Measurements from ENCODE around the gene LENEP. TPM values are rescaled to one million over a fixed set of nuclear protein-coding genes. Genes with fewer than 3 reads are reported as not detected.

LENEP gene
- total RNA-seq, 2 experiments from 2014 or later, result 1.1 to 1.9 TPM

GRCh38 chr1:154962795-154963330 lies 30.5 kb upstream of the LENEP start:
- Mint-ChIP-seq H3K36me3 (peaks cover 14% of the 10 kb centered on the region), H3K27me3 (no peaks in the 10 kb centered on the region), H3K4me1 (peaks cover 21% of the 10 kb centered on the region), H3K27ac (peak overlapping the region; percentile 62), H3K4me3 (peak overlapping the region; percentile 90), H3K9me3 (no peaks in the 10 kb centered on the region)
- POLR2A ChIA-PET, result interaction anchor here (1.4 to 3.4 kb wide), 5 partner anchors 7 to 26 kb away, joined by 3 to 43 read pairs (median 12); partner anchors contain the start of genes CKS1B, PBXIP1 and PMVK
- DNase-seq (no peak), ATAC-seq (ENCODE audit: low read depth) (no peak)

DNA sequence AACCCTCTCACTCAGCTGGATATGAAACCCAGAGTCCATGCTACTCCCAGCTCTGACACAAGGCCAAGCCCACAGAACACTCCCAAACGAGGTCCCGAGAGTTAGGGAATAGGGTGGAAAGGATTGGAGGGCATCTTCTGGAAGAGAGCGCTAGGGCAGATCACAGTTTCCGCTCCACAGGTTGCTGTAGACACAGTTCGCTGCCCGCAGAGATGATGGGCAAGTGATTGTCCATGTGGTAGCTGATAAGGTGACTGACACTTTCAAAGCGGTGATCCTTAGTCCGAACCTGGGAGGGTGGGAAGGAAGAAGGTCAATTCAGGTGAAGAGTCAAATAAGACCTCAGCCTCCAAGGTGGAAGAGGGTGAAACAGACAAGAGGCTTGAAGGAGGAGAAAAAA lies 29.7 kb upstream of the LENEP start:
- H3K4me1 Mint-ChIP-seq, result peaks cover 25% of the 10 kb centered on the region
- no peak for DNase-seq
- H3K36me3 Mint-ChIP-seq, result peaks cover 16% of the 10 kb centered on the region
- POLR2A ChIA-PET, result interaction anchor here (2.9 to 3.4 kb wide), 2 partner anchors 8 to 11 kb away, joined by 10 to 43 read pairs; partner anchors contain the start of genes CKS1B and PBXIP1
- no peaks in the 10 kb centered on the region for H3K9me3 Mint-ChIP-seq
- no peak overlapping the region for H3K4me3 Mint-ChIP-seq
- peak overlapping the region; percentile 62 for H3K27ac Mint-ChIP-seq
- no peak for ATAC-seq (ENCODE audit: low read depth)
- no peaks in the 10 kb centered on the region for H3K27me3 Mint-ChIP-seq

DNA sequence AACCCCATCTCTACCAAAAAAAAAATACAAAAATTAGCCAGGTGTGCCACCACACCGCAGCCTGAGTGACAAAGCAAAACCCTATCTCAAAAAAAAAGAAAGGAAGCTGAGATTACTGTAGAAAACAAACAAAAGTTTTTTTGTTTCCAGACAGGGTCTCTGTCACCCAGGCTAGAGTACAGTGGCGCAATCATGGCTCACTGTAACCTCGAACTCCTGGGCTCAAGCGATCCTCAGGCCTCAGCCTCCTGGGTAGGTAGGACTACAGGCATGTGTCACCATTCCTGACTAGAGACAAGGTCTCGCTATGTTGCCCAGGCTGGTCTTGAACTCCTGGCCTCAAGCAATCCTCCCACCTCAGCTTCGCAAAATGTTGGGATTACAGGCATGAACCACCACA lies 29.0 kb upstream of the LENEP start:
- peaks cover 21% of the 10 kb centered on the region for H3K36me3 Mint-ChIP-seq
- POLR2A ChIA-PET, result interaction anchor here (1.1 to 2.9 kb wide), 2 partner anchors 9 to 10 kb away, joined by 5 to 10 read pairs; partner anchors contain the start of genes CKS1B and PBXIP1
- peaks cover 30% of the 10 kb centered on the region for H3K4me1 Mint-ChIP-seq
- no peak overlapping the region for H3K4me3 Mint-ChIP-seq
- H3K27ac Mint-ChIP-seq, result no peak overlapping the region
- H3K27me3 Mint-ChIP-seq, result no peaks in the 10 kb centered on the region
- DNase-seq (no peak), ATAC-seq (ENCODE audit: low read depth) (no peak)
- H3K9me3 Mint-ChIP-seq, result no peaks in the 10 kb centered on the region

- Mint-ChIP-seq H3K27ac (no peak overlapping the region), H3K36me3 (peaks cover 18% of the 10 kb centered on the region), H3K4me3 (no peak overlapping the region), H3K9me3 (no peaks in the 10 kb centered on the region), H3K4me1 (peaks cover 32% of the 10 kb centered on the region), H3K27me3 (no peaks in the 10 kb centered on the region)
- DNase-seq, result no peak
- ATAC-seq (ENCODE audit: low read depth), result no peak
- POLR2A ChIA-PET, result interaction anchor here (1.2 to 2.9 kb wide), 3 partner anchors 10 to 28 kb away, joined by 3 to 10 read pairs (median 4); partner anchors contain the start of gene PBXIP1
Measured at GRCh38 chr1:154966111-154966510, 27.3 kb upstream of the LENEP start.

DNA sequence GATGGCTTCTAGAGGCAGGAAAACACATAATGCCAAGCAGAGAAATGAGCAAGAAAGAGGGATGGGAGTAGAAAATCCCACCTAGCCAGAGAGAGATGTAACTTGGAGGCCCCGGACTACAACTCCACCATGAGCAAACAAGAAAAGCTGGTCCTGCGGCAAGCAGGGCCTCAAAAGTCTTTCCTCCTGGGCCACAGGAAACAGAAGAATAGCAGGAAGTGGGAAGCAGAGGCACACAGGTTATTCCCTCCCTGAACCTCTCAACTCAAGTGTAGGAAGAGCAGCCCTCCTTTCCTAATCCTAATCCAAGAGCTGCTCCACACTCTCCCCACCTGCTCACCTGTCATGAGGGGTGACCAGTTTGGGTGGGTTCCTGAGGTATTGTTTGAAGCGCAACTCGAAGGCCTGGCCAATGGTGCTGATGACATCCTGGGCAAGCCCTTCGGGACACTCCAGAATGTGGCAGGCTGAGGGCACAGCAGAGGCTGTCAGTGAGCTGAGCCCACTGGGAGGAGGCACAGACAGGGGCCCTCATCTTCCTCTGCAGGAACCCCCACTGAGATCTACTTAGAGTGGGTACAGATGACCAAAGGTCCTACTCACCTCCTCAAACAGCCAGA lies 25.9 kb upstream of the LENEP start:
- Mint-ChIP-seq H3K4me3 (no peak overlapping the region), H3K4me1 (peaks cover 39% of the 10 kb centered on the region), H3K36me3 (peaks cover 22% of the 10 kb centered on the region), H3K27me3 (no peaks in the 10 kb centered on the region), H3K9me3 (no peaks in the 10 kb centered on the region), H3K27ac (no peak overlapping the region)
- ATAC-seq (ENCODE audit: low read depth) (no peak), DNase-seq (no peak)
- POLR2A ChIA-PET, result interaction anchor here (1.6 kb wide), 1 partner anchor 11 kb away, joined by 4 read pairs; the partner anchor contains the start of gene PBXIP1

- DNase-seq (no peak), ATAC-seq (ENCODE audit: low read depth) (no peak)
- Mint-ChIP-seq H3K36me3 (peaks cover 21% of the 10 kb centered on the region), H3K9me3 (no peaks in the 10 kb centered on the region), H3K4me1 (peaks cover 39% of the 10 kb centered on the region), H3K27me3 (no peaks in the 10 kb centered on the region), H3K4me3 (no peak overlapping the region), H3K27ac (peak overlapping the region; percentile 64)
- POLR2A ChIA-PET, result interaction anchor here (1.5 kb wide), 1 partner anchor 17 kb away, joined by 4 read pairs; no protein-coding TSS in a partner anchor
Measured at GRCh38 chr1:154968731-154969130, 24.7 kb upstream of the LENEP start.

GRCh38 chr1:154969246-154969645 lies 24.1 kb upstream of the LENEP start:
- ATAC-seq (ENCODE audit: low read depth), result no peak
- H3K36me3 Mint-ChIP-seq, result peaks cover 19% of the 10 kb centered on the region
- no peak for DNase-seq
- H3K4me3 Mint-ChIP-seq, result no peak overlapping the region
- H3K9me3 Mint-ChIP-seq, result no peaks in the 10 kb centered on the region
- H3K27ac Mint-ChIP-seq, result peak overlapping the region; percentile 64
- peaks cover 36% of the 10 kb centered on the region for H3K4me1 Mint-ChIP-seq
- POLR2A ChIA-PET, result interaction anchor here (1.5 to 1.8 kb wide), 2 partner anchors 14 to 18 kb away, joined by 4 to 7 read pairs; partner anchors contain the start of gene FLAD1
- no peaks in the 10 kb centered on the region for H3K27me3 Mint-ChIP-seq

DNA sequence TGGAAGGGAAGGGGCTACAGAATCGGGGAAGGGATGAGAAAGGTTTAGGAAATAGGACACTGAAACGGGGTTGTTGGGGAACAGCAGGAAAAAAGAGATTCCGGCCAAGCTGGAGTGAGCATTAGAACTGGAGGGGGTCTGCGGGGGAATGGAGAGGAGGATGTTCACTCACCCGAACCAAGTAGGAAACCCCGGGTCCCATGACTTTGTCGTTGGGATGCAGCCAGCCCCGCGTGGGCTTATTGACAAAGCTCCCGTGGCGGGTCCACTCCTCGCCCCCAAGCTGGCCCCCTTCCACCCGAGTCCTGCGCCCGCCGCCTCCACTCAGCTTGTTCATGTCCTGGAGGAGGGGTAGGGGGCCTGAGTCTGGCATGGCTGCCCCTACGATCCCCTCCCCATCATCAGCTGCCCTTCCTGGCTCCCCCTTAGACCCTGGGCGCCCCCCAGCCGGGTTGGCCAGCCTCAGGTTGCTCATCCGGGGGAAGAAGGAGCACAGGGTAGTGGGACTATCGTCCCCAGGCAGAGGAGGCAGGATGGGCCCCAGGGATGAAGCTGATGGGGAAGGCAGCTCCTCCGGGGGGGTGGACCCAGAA lies 23.4 kb upstream of the LENEP start:
- no peak for ATAC-seq (ENCODE audit: low read depth)
- no peak for DNase-seq
- Mint-ChIP-seq H3K27me3 (no peaks in the 10 kb centered on the region), H3K9me3 (no peaks in the 10 kb centered on the region), H3K4me1 (peaks cover 36% of the 10 kb centered on the region), H3K36me3 (peaks cover 19% of the 10 kb centered on the region), H3K4me3 (no peak overlapping the region), H3K27ac (peak overlapping the region; percentile 64)
- POLR2A ChIA-PET, result interaction anchor here (0.6 to 1.8 kb wide), 5 partner anchors 13 to 34 kb away, joined by 3 to 9 read pairs (median 4); partner anchors contain the start of genes FLAD1, PBXIP1 and PMVK

- no peak for DNase-seq
- peak within 1 kb of the TSS; percentile 64 for H3K27ac Mint-ChIP-seq
- H3K4me3 Mint-ChIP-seq, result peak within 1 kb of the TSS; percentile 18
Measured at GRCh38 chr1:154970631-154971340, 22.6 kb upstream of the LENEP start, which contains the start of gene SHC1. TSS of gene SHC1 (minus strand) at chr1:154970747. CDS start at chr1:154970526, 221 bp downstream.

DNA sequence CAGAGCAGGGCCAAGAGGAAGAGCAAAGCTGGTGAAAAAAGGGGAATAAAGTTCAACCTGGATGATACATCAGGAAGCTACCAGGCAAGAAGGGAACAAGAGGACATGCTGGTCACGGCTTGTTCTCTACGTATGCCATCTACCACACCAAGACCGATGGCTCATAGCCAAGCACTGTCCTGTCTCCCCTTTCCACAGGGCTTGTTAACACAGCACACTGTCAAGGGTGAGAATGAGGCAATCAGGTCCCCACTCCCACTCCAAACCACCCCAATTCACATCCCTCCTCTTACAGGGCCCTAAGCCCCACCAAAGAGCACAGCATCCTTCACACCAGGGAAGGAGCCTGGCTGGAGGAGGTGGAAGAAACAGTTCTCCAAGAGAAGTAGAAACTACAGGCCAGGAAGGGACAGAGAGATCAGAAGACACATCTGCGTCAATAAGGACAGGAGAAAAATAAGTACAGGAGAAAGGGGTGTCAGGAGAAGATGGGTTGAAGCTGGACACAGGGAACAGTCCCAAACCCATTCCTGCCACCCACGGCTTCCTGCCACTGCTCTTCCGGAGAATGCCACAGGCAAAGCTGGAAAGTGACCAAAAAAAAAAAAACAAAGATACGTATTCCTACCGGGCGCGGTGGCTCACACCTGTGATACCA lies 21.9 kb upstream of the LENEP start:
- Mint-ChIP-seq H3K9me3 (no peaks in the 10 kb centered on the region), H3K27me3 (no peaks in the 10 kb centered on the region), H3K36me3 (peaks cover 19% of the 10 kb centered on the region), H3K4me3 (no peak overlapping the region), H3K27ac (peak overlapping the region; percentile 59), H3K4me1 (peaks cover 37% of the 10 kb centered on the region)
- DNase-seq, result no peak
- ATAC-seq (ENCODE audit: low read depth), result no peak
- POLR2A ChIA-PET, result interaction anchor here (0.7 to 1.8 kb wide), 6 partner anchors 11 to 79 kb away, joined by 3 to 9 read pairs (median 4); partner anchors contain the start of genes PBXIP1 and PMVK

More at GRCh38 chr1:154970631-154971340, 22.6 kb upstream of the LENEP start, which contains the start of gene SHC1:
- Mint-ChIP-seq H3K4me1 (peaks cover 34% of the 10 kb centered on the region), H3K9me3 (no peaks in the 10 kb centered on the region), H3K27me3 (no peaks in the 10 kb centered on the region), H3K36me3 (peaks cover 19% of the 10 kb centered on the region)
- ATAC-seq (ENCODE audit: low read depth), result no peak
- POLR2A ChIA-PET, result interaction anchor here (0.6 to 1.8 kb wide), 6 partner anchors 11 to 80 kb away, joined by 3 to 9 read pairs (median 5); partner anchors contain the start of genes FLAD1, PBXIP1 and PMVK

DNA sequence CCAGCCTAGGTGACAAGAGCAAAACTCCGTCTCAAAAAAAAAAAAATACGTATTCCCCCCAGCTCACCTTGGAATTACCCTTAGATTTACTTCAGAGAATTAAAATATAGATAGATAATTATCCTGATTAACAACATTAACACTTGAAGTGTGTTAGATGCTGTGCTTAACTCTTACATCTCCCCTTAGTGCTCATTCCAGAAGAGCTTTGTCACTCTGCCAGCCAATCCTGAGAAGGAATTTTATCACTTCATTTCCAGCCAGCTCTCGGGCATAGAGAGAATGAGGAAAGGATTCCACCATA lies 21.2 kb upstream of the LENEP start:
- ATAC-seq (ENCODE audit: low read depth), result no peak
- Mint-ChIP-seq H3K27me3 (no peaks in the 10 kb centered on the region), H3K4me3 (no peak overlapping the region), H3K4me1 (peaks cover 40% of the 10 kb centered on the region), H3K9me3 (no peaks in the 10 kb centered on the region), H3K27ac (peak overlapping the region; percentile 46), H3K36me3 (peaks cover 19% of the 10 kb centered on the region)
- POLR2A ChIA-PET, result interaction anchor here (0.7 to 1.8 kb wide), 3 partner anchors 12 to 20 kb away, joined by 4 to 6 read pairs (median 4); partner anchors contain the start of gene PBXIP1
- no peak for DNase-seq
